ENCODE measurements around the gene PACRG.

The PACRG gene

DNA sequence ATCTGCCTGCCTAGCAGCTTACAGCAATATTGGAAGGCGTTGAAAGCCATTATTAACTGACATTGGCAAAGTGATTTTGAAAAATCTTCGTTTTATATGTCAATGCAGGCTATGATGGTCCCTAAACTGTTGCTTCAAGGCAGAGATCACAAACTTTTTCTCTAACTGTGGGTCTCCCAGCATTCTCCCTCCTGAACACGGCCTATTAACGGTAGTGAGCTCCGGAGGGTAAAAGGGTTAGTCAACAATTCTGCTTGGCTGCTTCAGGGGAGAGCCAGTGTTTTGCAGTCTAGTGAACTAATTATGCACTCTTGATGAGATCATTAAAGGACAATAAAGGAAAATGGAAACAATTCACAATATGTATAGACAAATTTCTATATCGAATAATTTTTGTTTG is 424.9 kb downstream of the PACRG start:
- no peak for FAIRE-seq

DNA sequence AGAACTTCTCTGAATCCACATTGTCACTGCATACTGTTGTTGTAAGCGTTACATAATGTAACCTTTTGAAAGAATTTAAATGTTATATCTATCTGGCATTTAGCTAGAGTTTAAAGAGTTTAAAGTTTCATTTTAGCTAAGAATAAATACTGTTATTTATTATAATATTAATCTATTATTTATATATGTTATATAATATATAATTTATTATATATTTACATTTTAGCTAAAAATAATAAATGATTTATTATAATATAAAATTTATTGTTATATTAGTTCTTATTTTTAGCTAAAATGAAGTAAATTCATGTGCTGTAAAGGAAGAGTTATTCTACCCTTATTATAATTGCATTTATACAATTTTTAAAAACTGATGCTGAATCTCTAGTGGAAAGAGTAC is 431.3 kb downstream of the PACRG start:
- peak; percentile 90 for FAIRE-seq

DNA sequence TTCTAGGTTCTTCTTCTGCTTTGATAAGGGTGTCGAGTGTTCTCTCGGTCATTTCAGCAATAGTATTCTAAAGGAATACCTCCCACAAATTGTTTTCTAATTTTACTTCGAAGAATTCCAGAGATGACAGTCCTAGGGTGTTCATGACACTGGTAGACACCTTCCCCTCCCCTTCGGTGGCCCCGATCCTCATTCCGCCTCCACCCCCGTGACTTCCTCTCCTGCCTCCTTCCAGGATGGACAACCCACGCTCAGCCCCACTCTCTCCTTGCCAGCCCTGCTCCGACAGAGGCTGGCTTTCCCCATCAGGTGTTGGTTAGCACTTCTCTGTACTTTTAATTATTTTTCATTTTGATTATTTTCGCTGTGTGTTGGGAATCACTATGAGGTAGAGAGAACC is 431.9 kb downstream of the PACRG start:
- no peak for FAIRE-seq

DNA sequence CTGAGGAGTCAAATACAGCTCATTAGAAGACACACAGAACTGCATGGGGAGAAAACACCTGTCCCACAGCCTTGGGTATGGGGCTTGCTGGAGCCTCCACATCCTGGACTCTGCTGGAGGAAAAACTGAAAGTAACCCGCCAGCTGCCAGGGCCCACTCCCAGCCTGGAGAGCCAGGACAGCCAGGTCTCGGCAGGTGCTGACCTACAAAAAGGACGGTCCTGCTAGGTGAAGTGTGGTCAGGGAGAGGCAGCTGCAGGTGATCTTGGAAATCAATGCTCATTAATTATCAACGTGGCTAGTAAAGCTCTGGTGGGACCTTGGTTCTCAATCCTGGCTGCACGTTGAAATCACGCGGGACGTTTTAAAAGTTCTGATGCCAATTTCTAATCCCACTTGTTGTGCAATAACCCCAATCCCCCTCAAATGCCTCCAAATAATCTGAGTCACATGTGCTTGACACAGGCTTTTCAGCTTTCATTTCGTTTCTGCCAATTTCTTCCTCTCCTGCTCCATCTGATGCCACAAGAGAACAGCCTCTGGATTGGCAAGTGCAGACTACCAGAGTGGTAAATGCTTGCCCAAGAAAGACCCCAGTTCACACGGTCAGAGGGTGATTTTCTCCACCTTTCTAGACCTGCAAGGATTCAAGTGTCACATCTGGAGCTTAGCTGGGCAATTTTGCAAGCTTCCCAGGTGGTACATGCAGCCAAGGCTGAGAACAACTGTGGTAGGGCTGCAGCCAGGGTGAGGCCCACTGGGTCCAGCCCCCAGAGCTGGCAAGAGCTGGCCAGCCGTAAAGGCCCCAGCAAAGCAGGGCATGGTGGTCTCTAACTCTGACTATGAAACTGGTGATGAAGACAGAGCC is 434.5 kb downstream of the PACRG start:
- no peak for FAIRE-seq

DNA sequence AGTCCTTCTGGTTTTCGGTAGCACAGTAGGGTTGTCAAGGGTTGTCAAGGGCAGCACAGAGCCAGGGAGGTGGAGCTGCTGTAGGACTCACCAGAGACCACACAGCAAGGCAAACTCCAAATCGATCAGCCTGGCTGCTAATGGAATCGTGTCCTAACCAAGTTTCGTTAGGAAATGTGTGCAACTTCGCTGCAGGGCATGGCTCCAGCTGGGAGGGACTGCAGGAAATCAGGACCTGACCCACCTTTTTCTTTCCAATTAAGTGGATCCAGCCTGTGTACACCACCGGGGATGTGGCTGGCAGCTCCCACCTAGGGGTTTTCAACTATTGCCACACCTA is 435.1 kb downstream of the PACRG start:
- no peak for FAIRE-seq

DNA sequence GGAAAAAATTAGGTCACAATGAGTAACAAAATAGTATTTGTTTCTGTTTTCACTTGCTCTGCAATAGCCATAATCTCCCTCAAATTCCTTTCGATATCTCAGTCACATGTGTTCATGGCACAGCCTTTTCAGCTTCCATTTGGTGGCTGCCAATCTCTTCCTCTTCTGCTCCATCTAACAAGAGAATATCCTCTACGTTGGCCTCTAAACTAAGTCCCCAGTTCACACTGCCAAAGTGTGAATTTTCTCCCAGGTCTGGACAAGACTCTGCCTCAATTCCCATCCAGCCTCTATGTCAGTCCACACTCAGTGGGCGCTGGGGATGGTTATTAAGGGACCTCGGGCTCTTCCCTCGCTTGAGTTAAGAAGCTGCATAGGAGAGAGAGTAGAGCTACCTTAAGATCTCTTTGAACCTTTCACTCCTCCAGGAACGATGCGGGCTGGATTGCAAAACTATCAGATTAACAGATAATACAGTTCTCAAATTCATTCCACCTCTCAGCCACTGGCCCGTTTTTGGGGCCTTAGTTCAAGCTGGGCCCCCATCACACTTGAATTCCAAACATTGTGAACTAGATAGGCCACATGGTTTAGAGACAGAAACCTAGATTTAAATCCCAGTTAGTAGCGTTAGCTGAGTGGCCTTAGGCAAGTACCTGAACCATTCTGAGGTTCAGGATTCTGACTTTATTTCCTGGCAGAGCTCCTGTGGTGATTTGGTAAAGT is 436.6 kb downstream of the PACRG start:
- no peak for FAIRE-seq

DNA sequence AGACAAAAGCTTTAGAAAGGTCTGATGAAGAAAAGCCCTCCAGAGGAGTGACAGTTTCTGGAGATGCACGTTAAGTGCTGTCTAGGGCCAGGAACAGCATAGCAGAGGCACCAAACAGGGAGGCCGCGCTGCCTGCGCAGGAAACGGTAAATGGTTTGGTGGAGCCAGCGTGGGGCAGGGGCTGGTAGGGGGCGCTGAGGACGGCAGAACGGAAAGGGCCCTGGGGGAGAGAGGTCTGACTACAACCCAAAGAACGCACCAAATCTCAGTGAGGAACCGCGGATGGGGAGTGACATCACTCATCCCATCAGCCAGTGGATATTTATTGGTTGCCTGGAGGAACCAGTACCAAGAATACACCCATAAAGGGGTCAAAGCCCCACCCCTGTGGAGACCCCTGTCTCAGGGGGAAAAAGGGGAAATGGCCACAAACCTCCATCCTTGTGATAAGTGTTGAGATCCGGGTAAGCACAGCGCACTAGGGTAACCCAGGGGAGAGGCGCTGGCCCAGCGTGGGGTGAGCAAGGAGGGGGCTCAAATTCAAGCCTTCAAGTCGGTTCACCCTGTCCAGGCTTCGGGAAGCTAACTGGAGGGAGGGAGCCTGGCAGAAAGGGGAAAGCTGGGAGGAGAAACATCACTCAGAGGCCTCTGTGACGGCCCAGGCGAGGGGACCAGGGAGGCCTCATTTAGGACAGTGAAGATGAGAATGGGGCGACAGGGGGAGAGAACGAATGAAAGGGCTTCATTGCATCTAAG is 437.6 kb downstream of the PACRG start:
- FAIRE-seq: no peak

DNA sequence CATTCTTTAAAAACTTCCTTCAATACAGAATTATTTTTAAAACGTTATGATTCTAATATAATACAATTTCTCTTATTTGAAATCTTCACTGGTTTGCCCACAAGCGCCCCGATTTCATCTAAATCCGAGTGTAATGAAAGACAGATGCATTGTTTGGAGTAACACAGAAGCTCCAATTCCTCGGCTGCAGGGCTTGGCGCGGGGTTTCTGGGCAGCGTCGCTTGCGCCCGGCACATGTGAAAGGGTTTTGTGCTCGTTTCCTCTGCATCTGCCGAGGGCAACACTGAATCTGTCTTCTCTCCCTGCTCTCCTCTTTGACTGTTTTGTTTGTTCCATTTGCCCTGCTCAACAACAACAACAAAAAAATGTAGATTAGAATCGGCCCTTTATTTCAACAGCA is 438.1 kb downstream of the PACRG start:
- no peak for FAIRE-seq

DNA sequence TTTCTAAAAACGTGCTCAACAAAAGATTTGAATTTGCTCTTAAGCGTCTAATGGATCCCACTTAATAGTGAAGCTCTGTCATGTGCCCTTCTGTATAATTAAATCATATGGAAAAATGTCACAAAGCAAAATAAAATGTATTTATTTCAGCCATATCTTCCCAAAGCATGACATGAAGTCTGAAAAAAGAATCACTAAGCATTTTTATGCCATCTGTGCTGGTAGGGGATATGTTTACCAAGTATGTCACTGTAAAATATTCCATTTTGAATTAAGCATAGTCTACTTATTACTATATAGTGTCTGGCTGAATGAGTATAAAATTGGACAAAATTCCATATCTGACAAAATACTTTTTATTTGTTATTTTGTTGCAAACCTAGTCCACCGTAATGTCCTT is 438.7 kb downstream of the PACRG start:
- FAIRE-seq: no peak

DNA sequence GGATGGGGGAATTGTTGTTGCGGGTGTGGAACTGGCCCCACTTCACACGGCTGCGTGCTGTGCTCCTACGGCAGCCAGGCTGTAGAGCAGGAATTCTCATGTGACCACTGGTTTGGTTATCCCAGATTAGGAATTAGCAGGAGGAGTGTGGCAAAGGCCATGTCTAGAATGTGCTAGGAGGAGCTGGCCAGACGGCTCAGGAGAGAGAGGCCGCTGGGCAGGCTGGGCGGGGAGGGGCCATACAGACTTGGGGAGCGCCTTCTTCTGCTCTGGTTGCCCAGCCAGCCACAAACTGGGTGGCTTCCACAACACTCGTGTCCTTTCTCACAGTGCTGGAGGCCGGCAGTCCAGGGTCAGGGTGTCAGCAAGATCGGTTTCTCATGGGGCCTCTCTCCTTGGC is 441.7 kb downstream of the PACRG start:
- no peak for FAIRE-seq

DNA sequence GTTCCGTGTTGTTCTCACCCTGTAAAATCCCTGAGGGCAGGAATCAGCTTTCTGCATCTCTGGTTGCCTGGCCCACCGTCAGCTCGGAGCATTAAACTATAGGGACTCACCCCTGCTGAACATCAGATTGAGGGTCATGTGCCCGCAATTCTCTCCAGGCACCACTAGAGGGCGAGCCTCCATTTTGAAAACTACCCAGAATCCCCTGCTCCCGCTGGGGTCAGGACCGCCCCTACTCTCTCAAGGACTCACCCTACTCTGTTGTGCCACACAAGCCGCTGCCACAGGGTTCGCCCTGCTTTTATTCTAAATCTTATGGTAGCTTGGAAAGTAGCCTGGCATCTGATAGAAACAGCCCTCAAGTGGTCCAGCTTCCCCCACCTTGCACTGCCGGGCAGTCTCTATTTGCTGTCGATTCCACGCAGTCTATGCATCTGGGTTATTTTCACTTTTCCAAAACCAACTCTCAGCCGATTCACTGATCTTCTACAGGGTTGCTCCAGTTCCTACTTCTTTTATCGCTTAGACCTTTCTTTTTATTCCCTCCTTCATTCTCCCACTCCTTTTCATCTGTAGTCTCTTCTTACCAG is 442.6 kb downstream of the PACRG start:
- FAIRE-seq: no peak

DNA sequence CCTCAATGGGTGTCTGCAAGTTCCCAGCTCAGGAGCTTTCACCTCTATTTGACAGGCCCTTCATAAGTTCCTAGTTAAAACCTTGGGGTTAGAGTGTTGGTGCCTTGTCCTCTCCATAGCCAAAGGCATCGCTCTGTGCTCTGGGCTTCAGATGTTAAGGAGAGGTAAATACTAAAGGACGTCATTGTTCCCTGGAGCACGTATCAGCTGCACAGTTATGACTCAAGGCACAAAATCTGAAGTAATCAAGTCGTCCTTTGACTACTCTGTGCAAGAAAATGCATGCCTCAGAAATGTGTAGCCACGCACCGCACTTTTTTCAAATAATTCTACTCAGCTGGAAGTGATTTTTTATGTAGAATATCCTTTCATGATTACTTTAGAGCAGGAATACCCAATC is 446.0 kb downstream of the PACRG start:
- no peak for FAIRE-seq

DNA sequence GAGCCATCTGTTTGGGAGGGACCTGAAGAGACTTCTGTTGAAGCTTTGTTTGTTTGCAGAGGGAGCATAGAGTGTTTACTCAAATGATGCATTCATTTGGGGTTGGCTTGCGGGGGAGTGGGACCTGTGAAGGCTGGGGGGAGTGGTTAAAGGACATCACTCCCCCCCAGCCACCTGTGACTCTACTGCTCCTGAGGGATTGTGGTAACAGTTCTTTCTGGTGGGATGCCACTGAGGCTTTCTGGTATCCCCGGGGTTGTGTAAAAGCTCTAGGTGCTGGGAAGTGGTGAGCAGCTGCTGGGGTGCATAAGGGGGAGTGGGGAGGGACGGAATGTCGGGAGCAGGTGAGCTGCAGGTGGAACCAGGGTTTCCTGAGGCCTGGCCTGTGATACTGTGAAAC is 447.5 kb downstream of the PACRG start:
- FAIRE-seq: no peak

DNA sequence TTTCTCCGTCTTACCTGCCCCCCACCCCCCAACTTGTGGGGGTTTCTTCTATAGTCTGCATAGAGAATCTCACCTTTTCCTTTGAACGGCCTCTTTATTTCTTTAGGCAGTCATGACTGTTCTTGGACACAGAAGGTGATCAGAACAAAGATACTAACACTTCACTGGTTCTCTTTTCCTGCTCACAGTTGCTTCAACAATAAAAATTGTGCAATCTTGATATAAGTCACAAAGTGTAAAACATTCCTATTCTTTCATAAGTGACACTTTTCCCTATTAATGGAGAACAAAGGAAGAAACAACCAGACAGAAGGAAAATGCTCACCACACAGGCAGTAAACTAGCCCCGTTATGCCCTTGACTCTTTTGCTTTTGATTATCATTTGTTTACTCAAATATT is 448.3 kb downstream of the PACRG start:
- no peak for FAIRE-seq

DNA sequence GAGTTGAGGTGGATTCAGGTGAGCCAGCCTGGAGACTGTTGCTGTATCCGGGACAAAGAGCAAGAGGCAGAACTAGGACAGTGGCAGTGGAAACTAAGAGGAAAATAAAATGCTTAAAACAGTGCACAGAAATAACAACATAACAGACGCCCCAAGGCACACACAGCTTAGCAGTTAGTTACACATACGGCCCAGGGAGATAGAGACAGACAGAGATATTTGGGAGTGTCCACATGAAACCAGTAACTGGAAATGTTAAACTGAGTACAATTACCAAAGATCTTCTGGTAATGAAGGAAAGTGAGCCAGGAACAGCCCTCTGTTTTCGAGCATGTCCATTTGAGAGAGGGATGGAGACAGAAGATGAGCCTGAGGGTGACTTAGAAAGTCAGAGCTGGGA is 449.2 kb downstream of the PACRG start:
- FAIRE-seq: no peak

DNA sequence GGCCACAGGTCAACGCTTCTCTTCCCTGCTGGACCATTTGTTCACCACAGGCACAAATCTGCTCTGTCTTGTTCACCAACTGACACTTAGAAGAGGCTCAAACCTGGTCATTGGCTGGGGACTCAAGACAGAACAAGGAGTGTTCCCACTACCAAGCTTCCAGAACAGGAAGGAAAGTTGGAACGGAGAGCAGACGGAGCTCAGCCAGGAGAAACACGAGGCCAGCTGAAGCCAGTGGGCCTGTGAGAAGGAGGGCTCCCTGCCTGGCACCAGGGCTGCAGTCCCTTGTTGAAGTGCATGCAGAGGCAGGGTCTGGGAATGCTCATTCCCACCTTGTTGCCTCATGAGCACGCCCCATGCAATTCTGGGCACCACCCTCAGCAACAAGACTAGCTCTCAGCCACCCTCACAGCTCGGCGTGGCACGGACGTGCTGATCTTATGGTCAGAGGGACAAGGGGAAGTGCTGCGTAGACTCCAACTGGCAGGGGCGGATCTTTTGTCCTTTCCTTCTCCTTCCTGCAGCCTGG is 450.2 kb downstream of the PACRG start:
- FAIRE-seq: no peak

DNA sequence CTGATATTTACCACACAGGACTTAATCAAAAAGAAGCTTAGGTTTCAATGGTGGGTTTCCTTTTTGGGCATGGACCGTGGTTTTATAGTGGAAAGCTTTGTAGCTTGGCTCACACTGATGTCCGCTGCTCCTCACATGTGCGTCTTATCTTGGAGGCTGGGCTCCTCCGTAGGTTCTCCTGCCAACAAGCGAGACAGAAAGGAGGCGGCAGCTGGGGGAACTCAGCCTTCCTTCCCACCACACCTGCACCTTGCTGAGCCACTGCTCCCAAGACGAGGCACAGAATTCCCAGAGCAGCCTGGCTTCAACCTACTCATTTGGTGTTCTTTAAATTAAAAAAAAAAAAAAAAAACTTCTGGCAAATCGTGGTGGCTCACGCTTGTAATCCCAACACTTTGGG is 451.3 kb downstream of the PACRG start:
- no peak for FAIRE-seq

DNA sequence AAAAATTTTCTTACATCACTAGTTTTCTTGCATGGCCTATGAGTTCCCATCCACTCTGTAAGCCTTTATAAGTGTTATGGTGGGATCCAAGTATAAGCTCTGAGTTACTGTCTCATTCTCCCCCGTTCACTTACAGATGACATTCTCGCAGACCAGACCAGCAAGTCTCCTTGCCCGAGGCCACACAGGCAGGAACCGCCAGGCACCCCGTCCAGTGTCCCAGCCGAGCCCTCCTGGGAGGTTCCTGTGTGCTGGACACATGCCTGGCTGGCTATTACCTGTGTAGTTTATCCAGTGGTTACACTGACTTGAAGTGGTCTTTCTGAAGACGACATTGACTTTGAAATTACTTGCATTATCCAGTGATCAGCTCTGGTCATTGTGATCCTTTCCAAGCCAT is 451.9 kb downstream of the PACRG start:
- FAIRE-seq: no peak

DNA sequence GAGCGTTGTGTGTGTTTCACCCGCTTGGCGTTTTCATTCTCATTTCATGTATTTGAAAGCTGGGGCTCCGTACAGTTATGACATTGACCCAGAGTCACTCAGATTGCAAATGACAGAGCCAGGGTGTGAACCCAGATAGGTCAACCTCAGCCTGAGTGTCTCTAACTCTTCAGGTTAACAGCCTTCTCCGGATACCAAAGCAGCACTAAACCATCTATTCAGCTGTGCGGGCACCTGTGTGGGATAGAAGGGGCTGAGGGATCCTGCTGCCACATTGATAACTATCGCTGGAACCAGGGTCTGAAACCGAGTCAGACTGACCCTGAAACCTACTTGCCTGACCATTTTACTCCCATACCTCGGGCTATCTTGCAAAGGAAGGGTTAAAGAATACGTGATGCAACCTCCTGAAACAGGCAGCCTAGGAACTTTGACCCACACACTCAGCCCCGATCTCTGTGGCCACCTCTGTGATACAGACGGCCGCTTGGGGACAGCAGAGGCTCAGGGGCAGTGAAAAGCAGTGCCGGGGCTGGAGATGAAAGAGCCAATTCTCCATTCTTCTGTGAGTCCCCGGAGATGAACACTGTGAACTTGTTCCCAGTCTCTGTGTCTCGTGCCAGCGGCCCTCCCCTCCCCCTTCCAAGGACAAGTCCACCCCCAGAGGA is 453.2 kb downstream of the PACRG start:
- no peak for FAIRE-seq

DNA sequence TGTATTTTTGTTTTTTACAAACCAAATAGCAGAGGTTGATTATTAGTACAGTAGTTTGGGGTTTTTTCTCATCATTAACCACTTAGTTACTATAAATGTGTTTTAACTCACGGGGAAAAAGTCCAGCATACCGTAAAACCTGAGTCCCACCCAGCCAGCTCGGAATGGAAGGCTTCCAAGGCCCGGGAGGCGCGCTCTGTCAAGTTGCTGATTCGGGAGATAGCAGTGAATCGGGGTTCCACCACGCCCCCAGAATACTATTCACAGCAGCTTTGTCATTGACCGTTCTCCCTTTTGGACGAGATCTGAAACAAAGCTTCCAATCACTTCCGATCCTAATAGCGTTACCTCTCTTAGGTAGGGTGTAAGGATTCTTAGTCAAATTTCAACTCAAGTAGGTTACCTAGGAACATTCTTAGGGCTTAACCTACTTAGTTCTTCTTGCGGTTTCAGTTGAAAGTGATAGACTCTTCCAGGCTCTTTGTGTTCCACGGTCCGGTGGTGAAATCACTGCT is 453.9 kb downstream of the PACRG start:
- FAIRE-seq: no peak

DNA sequence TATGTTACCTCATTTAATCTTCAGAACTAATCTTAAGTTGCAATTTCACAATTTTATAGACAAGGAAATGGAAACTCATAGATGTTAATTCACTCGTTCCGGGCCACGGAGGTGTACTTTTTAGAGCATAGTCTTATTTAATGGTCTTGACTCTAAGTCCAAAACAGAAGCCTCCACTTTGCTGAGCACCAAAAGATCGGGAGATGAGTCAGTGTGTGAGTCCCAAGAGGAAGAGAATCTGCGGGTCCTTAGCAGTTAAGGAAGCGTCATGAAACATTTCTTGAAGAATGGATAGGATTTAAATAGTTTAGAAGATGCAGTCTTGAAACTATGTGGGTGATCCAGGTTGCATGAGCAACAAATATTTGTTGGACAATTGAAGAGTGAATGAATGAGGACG is 454.9 kb downstream of the PACRG start:
- no peak for FAIRE-seq

DNA sequence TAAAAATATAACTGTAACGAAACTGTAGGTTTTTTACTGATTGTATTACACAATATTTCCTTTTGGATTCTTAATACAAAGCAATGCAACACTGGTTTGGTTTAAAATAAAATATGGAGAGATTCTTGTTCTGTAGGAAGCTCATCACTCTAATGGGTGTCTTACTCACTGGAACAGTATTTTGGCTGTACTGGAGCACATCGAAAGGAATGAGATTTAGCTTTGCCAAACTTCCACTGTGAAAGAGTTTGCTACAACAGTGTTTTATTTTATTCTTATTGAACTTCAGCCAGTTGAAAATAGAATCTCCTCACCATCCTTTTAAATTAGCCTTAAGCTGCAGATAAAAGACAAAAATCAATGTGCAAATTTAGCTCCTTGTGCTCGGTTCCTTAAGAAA is 456.0 kb downstream of the PACRG start:
- FAIRE-seq: no peak
